GM18909 (cell line): ENCODE measurements around the gene VAPB.
A peak's percentile ranks its signal among the peaks of the same experiment; 100 is the strongest.

Experiments used
- ATAC-seq: cut with Tn5 transposase; IDR thresholded peaks from one replicate; pipeline ENCODE4 v1.9.1; 2021; ENCODE audit warnings: mild to moderate bottlenecking; ENCODE audit not compliant: unreplicated experiment, poor library complexity

Gene VAPB

GRCh38 chr20:58377766-58378401 is 11.1 kb upstream of the VAPB start:
- no peak for ATAC-seq

GRCh38 chr20:58378704-58379103 is 10.3 kb upstream of the VAPB start:
- ATAC-seq, result no peak

GRCh38 chr20:58381627-58382026 is 7.4 kb upstream of the VAPB start:
- no peak for ATAC-seq

GRCh38 chr20:58382096-58382495 is 6.9 kb upstream of the VAPB start:
- ATAC-seq, result no peak

GRCh38 chr20:58384821-58385220 is 4.2 kb upstream of the VAPB start:
- ATAC-seq, result no peak

- no peak for ATAC-seq
These were observed 914 bp upstream of the VAPB start for GRCh38 chr20:58388028-58388601.

- ATAC-seq, result peak; percentile 28
These were observed 417 bp downstream of the VAPB start for GRCh38 chr20:58389324-58389967.

GRCh38 chr20:58389968-58390658 is 1.1 kb downstream of the VAPB start:
- ATAC-seq, result no peak

GRCh38 chr20:58390659-58391035 is 1.6 kb downstream of the VAPB start:
- no peak for ATAC-seq

- ATAC-seq, result no peak
These were observed 3.3 kb downstream of the VAPB start for GRCh38 chr20:58392286-58392685.

- no peak for ATAC-seq
These were observed 4.3 kb downstream of the VAPB start for GRCh38 chr20:58393299-58393698.

- no peak for ATAC-seq
These were observed 5.8 kb downstream of the VAPB start for GRCh38 chr20:58394801-58395200.

- ATAC-seq, result no peak
These were observed 6.6 kb downstream of the VAPB start for GRCh38 chr20:58395604-58396003.

GRCh38 chr20:58397429-58397828 is 8.4 kb downstream of the VAPB start:
- ATAC-seq, result no peak

GRCh38 chr20:58398254-58398653 is 9.2 kb downstream of the VAPB start:
- ATAC-seq, result no peak

- ATAC-seq, result no peak
These were observed 10.9 kb downstream of the VAPB start for GRCh38 chr20:58399926-58400325.

GRCh38 chr20:58401162-58401561 is 12.1 kb downstream of the VAPB start:
- ATAC-seq, result no peak

- ATAC-seq, result no peak
These were observed 13.3 kb downstream of the VAPB start for GRCh38 chr20:58402305-58402704.

GRCh38 chr20:58402827-58403226 is 13.8 kb downstream of the VAPB start:
- ATAC-seq, result peak; percentile 89

- ATAC-seq, result peak; percentile 33
These were observed 14.2 kb downstream of the VAPB start for GRCh38 chr20:58403272-58403671.

GRCh38 chr20:58405504-58406291 is 16.7 kb downstream of the VAPB start:
- no peak for ATAC-seq
